Tibial nerve (tissue), 4 donors: ENCODE data around the gene RNF166. TPM values are rescaled to one million over a fixed set of nuclear protein-coding genes. Genes with fewer than 3 reads are reported as not detected.

Experiments used
- DNase-seq, 2 donors: peaks; one replicate each; pipeline ENCODE4 v3.0.0-alpha.2; 2019; ENCODE audit warnings: low spot score in 2 of 2
- H3K27ac ChIP-seq, 4 donors: fragments of 200-600 bp; sonication (generic) in 3 of 4; one replicate each; pipeline ENCODE4 v1.5.1; 2017 to 2019; ENCODE audit warnings: mild to moderate bottlenecking in 1 of 4
- H3K27me3 ChIP-seq, 2 donors: fragments of 200-600 bp; sonication (generic) in 1 of 2; one replicate each; pipeline versions ENCODE4 v1.5.1 to v1.6.0; 2017 to 2019
- H3K36me3 ChIP-seq, 3 donors: fragments of 200-600 bp; sonication (generic); one replicate each; pipeline ENCODE4 v1.5.1; 2018 to 2019
- H3K4me1 ChIP-seq, 4 donors: fragments of 200-600 bp; sonication (generic) in 3 of 4; one replicate each; pipeline ENCODE4 v1.5.1; 2017 to 2019
- H3K4me3 ChIP-seq, 4 donors: fragments of 200-600 bp; sonication (generic) in 3 of 4; one replicate each; pipeline ENCODE4 v1.5.1; 2017 to 2019; ENCODE audit warnings: mild to moderate bottlenecking in 1 of 4, moderate library complexity in 1 of 4
- H3K9me3 ChIP-seq, 4 donors: fragments of 200-600 bp; sonication (generic) in 3 of 4; one replicate each; pipeline ENCODE4 v1.5.1; 2017 to 2019
- CTCF ChIP-seq, 5 experiments: fragments of 200-600 bp in 3 of 5; fragments of 450-650 bp in 2 of 5; sonication (generic) in 3 of 5; IDR thresholded peaks; one replicate each; pipeline ENCODE4 v1.5.1; 2016 to 2019; ENCODE audit warnings: antibody characterized with exemption in 5 of 5, mild to moderate bottlenecking in 3 of 5, moderate library complexity in 2 of 5
- EP300 ChIP-seq, 2 donors: sonication (generic); formaldehyde crosslinking; IDR thresholded peaks; one replicate each; pipeline ENCODE4 v1.6.1; 2017; ENCODE audit warnings: antibody characterized with exemption in 2 of 2, mild to moderate bottlenecking in 1 of 2
- POLR2A ChIP-seq, 2 donors: fragments of 450-650 bp; IDR thresholded peaks; one replicate each; pipeline ENCODE4 v1.6.1; 2017; ENCODE audit warnings: antibody characterized with exemption in 2 of 2, mild to moderate bottlenecking in 2 of 2, moderate library complexity in 2 of 2
- WGBS, 2 donors: methylation state at CpG; one replicate each; pipeline ENCODE4 v1.1.5; 2018; 5-methylcytosine and 5-hydroxymethylcytosine counted together
- total RNA-seq, 4 donors: library from RNA; depleted of rRNA; stranded (reverse); fragments of >200 nt; gene quantifications; one replicate each; pipeline ENCODE4 v1.1.0, GENCODE V29; 2016

RNF166 gene
- total RNA-seq, 4 donors from 2014 or later, result 36.5 to 56.7 (median 43.5) TPM

- TF ChIP-seq POLR2A (IDR thresholded peaks at IDR 0.05), result no peak
- no peak for TF ChIP-seq CTCF (IDR thresholded peaks at IDR 0.05)
- no peak for TF ChIP-seq EP300 (IDR thresholded peaks at IDR 0.05)
- Histone ChIP-seq H3K36me3 (peaks cover 0 to 59% (median 9%) of the 10 kb centered on the region in 3 donors), H3K27me3 (peaks cover 0 to 14% of the 10 kb centered on the region in 2 donors), H3K4me3 (no peak overlapping the region), H3K9me3 (no peaks in the 10 kb centered on the region), H3K4me1 (peaks cover 0 to 24% (median 6%) of the 10 kb centered on the region in 4 donors), H3K27ac (no peak overlapping the region)
- no peak for DNase-seq
- 84 to 90% methylated on average over 7 of the region's 7 CpGs for WGBS, 2 donors
These were observed 10.5 kb downstream of the RNF166 start for GRCh38 chr16:88695753-88696152.

- DNase-seq, result no peak
These were observed 11.0 kb downstream of the RNF166 start for GRCh38 chr16:88695218-88695617.

GRCh38 chr16:88694221-88695087 lies 11.8 kb downstream of the RNF166 start:
- H3K36me3 ChIP-seq, result peaks cover 0 to 46% (median 9%) of the 10 kb centered on the region in 3 donors
- H3K27me3 ChIP-seq, result peaks cover 0 to 26% of the 10 kb centered on the region in 2 donors
- no peak for TF ChIP-seq CTCF (IDR thresholded peaks at IDR 0.05)
- TF ChIP-seq POLR2A (IDR thresholded peaks at IDR 0.05), result no peak
- TF ChIP-seq EP300 (IDR thresholded peaks at IDR 0.05), result no peak
- 78 to 86% methylated on average over 23 to 28 of the region's 37 CpGs for WGBS, 2 donors
- no peak overlapping the region for H3K27ac ChIP-seq
- no peak overlapping the region for H3K4me3 ChIP-seq
- peaks cover 0 to 14% (median 0%) of the 10 kb centered on the region in 4 donors for H3K4me1 ChIP-seq
- no peaks in the 10 kb centered on the region for H3K9me3 ChIP-seq
- DNase-seq, result no peak

More at GRCh38 chr16:88695218-88695617, 11.0 kb downstream of the RNF166 start:
- Histone ChIP-seq H3K9me3 (no peaks in the 10 kb centered on the region), H3K4me3 (no peak overlapping the region), H3K36me3 (peaks cover 0 to 53% (median 9%) of the 10 kb centered on the region in 3 donors), H3K27me3 (peaks cover 0 to 19% of the 10 kb centered on the region in 2 donors), H3K4me1 (peaks cover 0 to 21% (median 4%) of the 10 kb centered on the region in 4 donors), H3K27ac (no peak overlapping the region)
- 65 to 72% methylated on average over 5 to 14 of the region's 15 CpGs for WGBS, 2 donors
- TF ChIP-seq EP300 (IDR thresholded peaks at IDR 0.05) (no peak), POLR2A (IDR thresholded peaks at IDR 0.05) (no peak), CTCF (IDR thresholded peaks at IDR 0.05) (no peak)

- no peak for DNase-seq
- no peak overlapping the region for H3K4me3 ChIP-seq
- no peak for TF ChIP-seq CTCF (IDR thresholded peaks at IDR 0.05)
- TF ChIP-seq EP300 (IDR thresholded peaks at IDR 0.05), result no peak
- no peak for TF ChIP-seq POLR2A (IDR thresholded peaks at IDR 0.05)
- no peaks in the 10 kb centered on the region for H3K9me3 ChIP-seq
- no peak overlapping the region for H3K27ac ChIP-seq
- H3K36me3 ChIP-seq, result peaks cover 0 to 37% (median 9%) of the 10 kb centered on the region in 3 donors
- peaks cover 0 to 11% (median 0%) of the 10 kb centered on the region in 4 donors for H3K4me1 ChIP-seq
- WGBS, 2 donors, result 81 to 87% methylated on average over 17 to 32 of the region's 39 CpGs
- H3K27me3 ChIP-seq, result peaks cover 0 to 34% of the 10 kb centered on the region in 2 donors
These were observed 12.6 kb downstream of the RNF166 start for GRCh38 chr16:88693420-88694177.
